HG02973 (cell line): ENCODE data around the gene ZNF181.
A peak's percentile ranks its signal among the peaks of the same experiment; 100 is the strongest.

Experiments
- ATAC-seq: cut with Tn5 transposase; IDR thresholded peaks from one replicate; pipeline ENCODE4 v1.9.1; 2021; ENCODE audit warnings: moderate library complexity; ENCODE audit not compliant: unreplicated experiment

Gene ZNF181

GRCh38 chr19:34757441-34757840, 23.4 kb downstream of the ZNF181 start:
- ATAC-seq, result no peak

- ATAC-seq, result no peak
Observed at GRCh38 chr19:34759218-34759917, 25.3 kb downstream of the ZNF181 start.

- ATAC-seq, result no peak
Observed at GRCh38 chr19:34766386-34766785, 32.3 kb downstream of the ZNF181 start.

DNA sequence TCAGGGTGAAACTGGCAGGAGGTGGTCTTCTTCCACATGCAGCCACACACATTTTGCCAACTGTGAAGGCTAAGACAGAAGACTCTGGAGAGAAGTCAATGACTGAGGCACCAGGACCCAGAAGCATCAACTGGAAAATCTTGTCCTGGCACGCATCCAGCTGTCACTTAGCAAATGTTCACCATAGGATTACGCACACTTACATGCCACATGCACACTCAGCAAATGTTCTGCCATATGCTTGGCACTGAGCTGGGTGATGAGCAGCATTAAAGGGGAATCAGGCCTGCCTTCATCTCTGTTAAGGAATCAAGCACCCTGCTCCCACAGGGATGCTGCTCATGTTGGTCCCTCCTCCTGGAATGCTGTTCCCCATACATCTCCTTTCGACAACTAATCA, 33.9 kb downstream of the ZNF181 start:
- ATAC-seq, result no peak

- peak; percentile 95 for ATAC-seq
Observed at GRCh38 chr19:34772697-34773554, 38.9 kb downstream of the ZNF181 start, which contains the start of gene ZNF599. Gene ZNF599 (minus strand): TSS chr19:34773215. CDS start chr19:34772841, 374 bp downstream.

DNA sequence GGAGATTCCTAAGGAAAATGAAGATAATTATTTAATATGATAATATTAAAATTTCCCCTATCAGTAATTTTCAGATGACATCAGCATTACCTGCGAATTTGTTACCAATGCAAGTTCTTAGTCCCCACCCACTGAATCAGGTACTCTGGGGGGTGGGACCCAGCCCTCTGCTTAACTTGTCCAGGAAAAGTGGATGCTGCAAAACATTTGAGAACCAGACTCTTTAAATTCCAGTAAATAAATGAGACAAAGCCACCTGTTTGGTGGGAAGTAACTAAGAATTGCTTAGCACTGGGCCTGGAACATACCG, 39.5 kb downstream of the ZNF181 start:
- ATAC-seq, result no peak

DNA sequence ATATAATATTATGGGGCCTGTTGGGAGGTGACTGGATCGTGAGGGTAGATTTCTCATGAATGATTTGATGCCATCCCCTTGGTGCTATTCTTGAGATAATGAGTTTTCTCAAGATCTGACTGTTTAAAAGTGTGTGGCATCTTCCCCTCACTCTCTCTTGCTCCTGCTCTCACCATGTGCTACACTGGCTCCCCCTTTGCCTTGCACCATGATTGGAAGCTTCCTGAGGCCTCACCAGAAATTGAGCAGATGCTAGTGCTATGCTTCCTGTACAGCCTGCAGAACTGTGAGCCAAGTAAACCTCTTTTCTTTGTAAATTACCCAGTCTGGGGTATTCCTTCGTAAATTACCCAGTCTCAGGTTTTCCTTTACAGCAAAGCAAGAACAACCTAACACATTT, 40.8 kb downstream of the ZNF181 start:
- ATAC-seq, result no peak

GRCh38 chr19:34778342-34778741, 44.3 kb downstream of the ZNF181 start:
- no peak for ATAC-seq

- ATAC-seq, result no peak
Observed at GRCh38 chr19:34779652-34780051, 45.6 kb downstream of the ZNF181 start.

GRCh38 chr19:34786236-34786635, 52.2 kb downstream of the ZNF181 start:
- ATAC-seq, result no peak

DNA sequence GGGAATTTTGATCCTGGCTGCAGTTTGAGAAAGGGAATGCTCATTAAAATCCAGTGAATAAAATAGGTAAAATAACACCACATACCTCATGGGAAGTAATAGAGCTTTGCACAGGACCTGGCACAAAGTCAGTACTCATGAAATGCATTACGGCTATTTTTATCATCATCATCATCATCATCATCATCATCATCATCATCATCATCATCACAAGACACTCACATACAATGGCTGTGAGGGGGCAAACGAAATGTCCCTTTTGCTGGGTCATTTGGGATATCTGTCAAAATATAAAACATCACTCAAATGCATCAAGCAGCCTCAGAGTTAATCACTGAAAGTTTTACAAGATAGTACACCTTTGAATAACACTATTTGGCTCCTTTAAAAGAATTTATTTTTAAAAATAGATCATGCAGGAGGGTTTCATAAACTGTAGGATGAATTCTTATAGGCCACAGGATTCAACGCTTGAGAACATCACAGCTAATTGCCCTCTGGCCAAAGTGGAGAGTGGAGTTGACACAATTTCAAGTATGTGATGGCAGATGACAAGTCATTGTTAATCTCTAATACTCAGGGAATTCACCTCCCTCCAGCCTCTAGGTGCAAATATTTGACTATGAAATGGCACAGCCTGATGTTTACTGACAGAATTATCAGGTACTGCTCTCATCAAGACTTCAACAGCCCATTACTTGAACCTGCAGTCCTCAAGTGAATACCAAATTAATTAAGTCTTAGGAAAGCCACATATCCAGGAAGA, 53.2 kb downstream of the ZNF181 start:
- no peak for ATAC-seq

DNA sequence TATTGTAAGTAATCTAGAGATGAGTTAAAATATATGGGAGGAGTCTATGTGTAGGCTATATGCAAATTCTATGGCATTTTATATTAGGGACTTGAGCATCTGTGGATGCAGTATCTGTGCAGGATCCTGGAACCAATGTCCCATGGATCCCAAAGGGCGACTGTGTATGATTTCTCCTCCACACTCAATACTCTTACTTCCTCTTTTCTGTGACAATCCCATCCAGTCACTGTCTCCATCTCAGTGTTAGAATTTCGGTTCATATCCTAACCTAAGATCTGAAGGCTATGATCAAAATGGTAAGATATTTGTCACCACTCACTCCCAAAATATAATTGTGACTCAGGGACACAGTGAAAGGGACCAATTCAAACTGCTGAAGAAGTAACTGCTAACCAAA, 54.0 kb downstream of the ZNF181 start:
- ATAC-seq, result no peak

- no peak for ATAC-seq
Observed at GRCh38 chr19:34793565-34793964, 59.5 kb downstream of the ZNF181 start.

- ATAC-seq, result no peak
Observed at GRCh38 chr19:34794066-34794960, 60.3 kb downstream of the ZNF181 start.
